OCI-LY1 (cell line): ENCODE results near the gene NRSN2.

Experiments
- H2AFZ ChIP-seq: fragments of 200-600 bp; sonication (generic), shearing (Covaris generic); 2 replicates; pipeline ENCODE4 v1.6.0; 2014; ENCODE audit warnings: antibody characterized with exemption, mild to moderate bottlenecking, low read length
- H3F3A ChIP-seq: fragments of 200-600 bp; sonication (generic), shearing (Covaris generic); 2 replicates; pipeline ENCODE4 v1.6.0; 2014; ENCODE audit warnings: mild to moderate bottlenecking, antibody characterized with exemption, low read length, moderate library complexity; ENCODE audit not compliant: insufficient read depth
- H3K27ac ChIP-seq: fragments of 200-600 bp; sonication (generic); 2 replicates; pipeline ENCODE4 v1.5.1; 2014; ENCODE audit warnings: low read length, mixed run types, mild to moderate bottlenecking, low read depth; ENCODE audit not compliant: poor library complexity, severe bottlenecking
- H3K27me3 ChIP-seq: fragments of 200-600 bp; sonication (generic); 2 replicates; pipeline ENCODE4 v1.6.0; 2014; ENCODE audit warnings: antibody characterized with exemption, mild to moderate bottlenecking, low read length, moderate library complexity; ENCODE audit not compliant: insufficient read depth
- H3K36me3 ChIP-seq: fragments of 200-600 bp; sonication (generic); 2 replicates; pipeline ENCODE4 v1.6.1; 2014; ENCODE audit warnings: mild to moderate bottlenecking, antibody characterized with exemption, low read length, moderate library complexity, mixed read lengths; ENCODE audit not compliant: insufficient read depth
- H3K4me1 ChIP-seq: fragments of 200-600 bp; sonication (generic); 2 replicates; pipeline ENCODE4 v1.5.1; 2014; ENCODE audit warnings: mild to moderate bottlenecking, low read length, moderate library complexity; ENCODE audit not compliant: insufficient read depth, severe bottlenecking
- H3K4me2 ChIP-seq: fragments of 200-600 bp; sonication (generic), shearing (Covaris generic); 2 replicates; pipeline ENCODE4 v1.6.1; 2014; ENCODE audit warnings: low read length
- H3K4me3 ChIP-seq: fragments of 200-600 bp; sonication (generic); 2 replicates; pipeline ENCODE4 v1.5.1; 2014; ENCODE audit warnings: low read length, low read depth, mild to moderate bottlenecking, mixed read lengths; ENCODE audit not compliant: poor library complexity, severe bottlenecking
- H3K79me2 ChIP-seq: fragments of 200-600 bp; shearing (Covaris generic); 2 replicates; pipeline ENCODE4 v1.6.1; 2016; ENCODE audit warnings: mixed run types, low read length, mixed read lengths; ENCODE audit not compliant: insufficient read depth
- H3K9ac ChIP-seq: fragments of 200-600 bp; sonication (generic), shearing (Covaris generic); 2 replicates; pipeline ENCODE4 v1.6.1; 2014; ENCODE audit warnings: mild to moderate bottlenecking, low read length, mixed read lengths
- H3K9me2 ChIP-seq: fragments of 200-600 bp; sonication (generic), shearing (Covaris generic); 2 replicates; pipeline ENCODE4 v1.6.1; 2014; ENCODE audit warnings: low read depth, mild to moderate bottlenecking, low read length, mixed read lengths
- H3K9me3 ChIP-seq: fragments of 200-600 bp; shearing (Covaris generic); 2 replicates; pipeline ENCODE4 v1.6.1; 2014; ENCODE audit warnings: low read length, mixed read lengths
- H4K20me1 ChIP-seq: fragments of 200-600 bp; sonication (generic), shearing (Covaris generic); 2 replicates; pipeline ENCODE4 v1.6.0; 2016; ENCODE audit warnings: mild to moderate bottlenecking, low read length; ENCODE audit not compliant: insufficient read depth
- EZH2 ChIP-seq: fragments of 200-600 bp; sonication (generic), shearing (Covaris generic); IDR thresholded peaks from 2 replicates; pipeline ENCODE4 v1.8.0; 2017; ENCODE audit warnings: borderline replicate concordance, mixed run types, mild to moderate bottlenecking, antibody characterized with exemption, low read length, moderate library complexity, mixed read lengths
- TF ChIP-seq, protein P1 (sequence below): fragments of 200-600 bp; sonication (generic), shearing (Covaris generic); IDR thresholded peaks from 2 replicates; pipeline ENCODE4 v1.5.1; 2017; ENCODE audit warnings: mild to moderate bottlenecking, antibody characterized with exemption, low read length, moderate library complexity, mixed read lengths

Gene NRSN2

DNA sequence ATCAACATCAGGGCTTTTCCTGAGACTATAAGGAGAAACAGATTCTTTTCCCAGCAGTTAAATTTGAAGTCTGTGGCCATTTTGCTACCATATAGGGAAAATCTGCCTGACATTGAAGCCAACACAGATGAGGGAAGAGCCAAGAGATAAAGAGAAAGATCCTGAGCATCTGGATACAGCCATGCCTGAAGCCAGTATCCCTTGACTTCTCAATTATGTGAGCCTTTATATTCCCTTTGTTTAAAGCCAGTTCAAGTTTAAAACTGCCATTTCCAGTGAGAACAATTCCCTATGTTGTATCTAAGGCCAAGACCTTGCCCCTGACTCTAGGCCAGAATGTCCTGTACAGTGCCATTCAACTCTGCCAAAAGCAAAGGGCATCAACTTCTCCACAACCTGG, 3.8 kb upstream of the NRSN2 start:
- H3K4me1 ChIP-seq, result peaks cover 8% of the 10 kb centered on the region
- H3K9me3 ChIP-seq, result no peaks in the 10 kb centered on the region
- H3K27ac ChIP-seq, result no peak overlapping the region
- no peak for TF ChIP-seq EZH2
- TF ChIP-seq, protein P1, sequence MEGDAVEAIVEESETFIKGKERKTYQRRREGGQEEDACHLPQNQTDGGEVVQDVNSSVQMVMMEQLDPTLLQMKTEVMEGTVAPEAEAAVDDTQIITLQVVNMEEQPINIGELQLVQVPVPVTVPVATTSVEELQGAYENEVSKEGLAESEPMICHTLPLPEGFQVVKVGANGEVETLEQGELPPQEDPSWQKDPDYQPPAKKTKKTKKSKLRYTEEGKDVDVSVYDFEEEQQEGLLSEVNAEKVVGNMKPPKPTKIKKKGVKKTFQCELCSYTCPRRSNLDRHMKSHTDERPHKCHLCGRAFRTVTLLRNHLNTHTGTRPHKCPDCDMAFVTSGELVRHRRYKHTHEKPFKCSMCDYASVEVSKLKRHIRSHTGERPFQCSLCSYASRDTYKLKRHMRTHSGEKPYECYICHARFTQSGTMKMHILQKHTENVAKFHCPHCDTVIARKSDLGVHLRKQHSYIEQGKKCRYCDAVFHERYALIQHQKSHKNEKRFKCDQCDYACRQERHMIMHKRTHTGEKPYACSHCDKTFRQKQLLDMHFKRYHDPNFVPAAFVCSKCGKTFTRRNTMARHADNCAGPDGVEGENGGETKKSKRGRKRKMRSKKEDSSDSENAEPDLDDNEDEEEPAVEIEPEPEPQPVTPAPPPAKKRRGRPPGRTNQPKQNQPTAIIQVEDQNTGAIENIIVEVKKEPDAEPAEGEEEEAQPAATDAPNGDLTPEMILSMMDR, result no peak
- H3F3A ChIP-seq, result no peaks in the 10 kb centered on the region
- H3K79me2 ChIP-seq, result no peaks in the 10 kb centered on the region
- no peak overlapping the region for H3K4me2 ChIP-seq
- no peaks in the 10 kb centered on the region for H3K9me2 ChIP-seq
- no peak overlapping the region for H3K4me3 ChIP-seq
- H3K36me3 ChIP-seq, result peaks cover 7% of the 10 kb centered on the region; the same call in 1 of the 2 replicates
- H4K20me1 ChIP-seq, result no peaks in the 10 kb centered on the region
- H2AFZ ChIP-seq, result no peak overlapping the region
- no peaks in the 10 kb centered on the region for H3K27me3 ChIP-seq
- H3K9ac ChIP-seq, result no peak overlapping the region

DNA sequence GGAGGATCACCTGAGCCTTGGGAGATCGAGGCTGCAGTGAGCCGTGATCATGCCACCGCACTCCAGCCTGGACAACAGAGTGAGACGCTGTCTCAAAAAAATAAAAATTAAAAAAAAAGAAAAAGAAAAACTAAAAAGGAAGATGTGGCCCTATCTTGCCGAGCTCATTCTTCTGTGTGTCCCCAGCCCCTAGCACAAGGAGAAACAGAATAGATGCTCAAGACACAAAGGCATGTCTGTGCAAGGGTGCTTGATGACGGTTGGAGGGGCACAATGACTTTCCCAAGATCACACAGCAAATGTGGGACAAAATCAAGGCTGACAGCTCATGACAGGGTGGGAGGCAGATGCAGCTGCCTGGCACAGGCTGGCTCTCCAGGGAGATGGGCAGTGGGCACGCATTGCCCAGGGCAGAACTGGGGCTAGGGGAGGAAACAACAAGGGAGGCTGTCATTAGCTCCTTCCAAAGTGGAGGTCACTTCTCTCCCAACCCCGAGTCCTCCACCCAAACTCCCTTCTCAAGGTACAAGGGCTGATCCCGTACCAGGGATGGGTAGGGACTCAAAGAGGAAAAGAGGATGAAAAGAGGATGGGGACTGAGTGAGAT, 775 bp upstream of the NRSN2 start:
- no peaks in the 10 kb centered on the region for H3K79me2 ChIP-seq
- H3K4me2 ChIP-seq, result peak overlapping the region; percentile 82
- no peaks in the 10 kb centered on the region for H4K20me1 ChIP-seq
- no peak overlapping the region for H2AFZ ChIP-seq
- H3K27me3 ChIP-seq, result no peaks in the 10 kb centered on the region
- no peak for TF ChIP-seq EZH2
- peak overlapping the region; percentile 92 for H3K9ac ChIP-seq
- no peaks in the 10 kb centered on the region for H3F3A ChIP-seq
- peaks cover 13% of the 10 kb centered on the region for H3K4me1 ChIP-seq
- H3K27ac ChIP-seq, result no peak overlapping the region
- H3K4me3 ChIP-seq, result peak overlapping the region; percentile 90
- no peaks in the 10 kb centered on the region for H3K9me3 ChIP-seq
- H3K36me3 ChIP-seq, result peaks cover 16% of the 10 kb centered on the region
- H3K9me2 ChIP-seq, result no peaks in the 10 kb centered on the region

DNA sequence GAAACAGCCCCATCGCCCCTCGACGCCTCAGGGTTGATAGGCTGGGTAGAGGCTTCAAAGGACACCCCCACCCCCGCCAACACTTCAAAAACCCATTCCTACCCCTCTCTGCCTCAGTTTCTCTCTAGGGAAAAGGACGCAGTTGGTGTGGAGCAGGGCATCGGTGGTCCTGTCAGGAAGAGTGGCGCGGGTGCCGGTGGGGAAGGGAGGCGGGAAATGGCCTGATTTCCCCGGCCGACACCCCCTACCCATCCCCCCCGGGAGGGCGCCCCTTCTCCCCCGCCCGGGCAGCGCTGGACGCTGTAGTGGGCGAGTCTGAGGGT, 367 bp downstream of the NRSN2 start:
- H3K9me2 ChIP-seq, result no peaks in the 10 kb centered on the region

More for the DNA sequence above, 367 bp downstream of the NRSN2 start:
- TF ChIP-seq, protein P1, result no peak
- TF ChIP-seq EZH2, result no peak
- H3K9ac ChIP-seq, result peak overlapping the region; percentile 92
- peaks cover 9% of the 10 kb centered on the region for H3K36me3 ChIP-seq
- peaks cover 13% of the 10 kb centered on the region for H3K4me1 ChIP-seq
- no peaks in the 10 kb centered on the region for H3K9me3 ChIP-seq
- H3K27me3 ChIP-seq, result no peaks in the 10 kb centered on the region
- no peaks in the 10 kb centered on the region for H3K79me2 ChIP-seq
- no peaks in the 10 kb centered on the region for H4K20me1 ChIP-seq
- H2AFZ ChIP-seq, result no peak overlapping the region
- no peaks in the 10 kb centered on the region for H3F3A ChIP-seq
- peak overlapping the region; percentile 82 for H3K4me2 ChIP-seq
- peak overlapping the region; percentile 81 for H3K27ac ChIP-seq
- peak overlapping the region; percentile 90 for H3K4me3 ChIP-seq
